A673 (cell line): Measurements from ENCODE around the gene ARHGAP8.

Experiments
- EZH2 ChIP-seq: fragments of 200-600 bp; sonication (generic); IDR thresholded peaks from 2 replicates; pipeline ENCODE4 v1.6.1; 2017; ENCODE audit warnings: borderline replicate concordance, low read depth, mild to moderate bottlenecking, mixed read lengths, antibody characterized with exemption, low read length; ENCODE audit not compliant: poor library complexity, severe bottlenecking
- TF ChIP-seq, protein P1 (sequence below): fragments of 300-800, 200-600 bp; sonication (generic); conservative IDR thresholded peaks from 2 replicates; pipeline ENCODE4 v1.5.1; 2017; ENCODE audit warnings: low read depth, mild to moderate bottlenecking, antibody characterized with exemption, low read length, moderate library complexity, mixed read lengths

DNA sequence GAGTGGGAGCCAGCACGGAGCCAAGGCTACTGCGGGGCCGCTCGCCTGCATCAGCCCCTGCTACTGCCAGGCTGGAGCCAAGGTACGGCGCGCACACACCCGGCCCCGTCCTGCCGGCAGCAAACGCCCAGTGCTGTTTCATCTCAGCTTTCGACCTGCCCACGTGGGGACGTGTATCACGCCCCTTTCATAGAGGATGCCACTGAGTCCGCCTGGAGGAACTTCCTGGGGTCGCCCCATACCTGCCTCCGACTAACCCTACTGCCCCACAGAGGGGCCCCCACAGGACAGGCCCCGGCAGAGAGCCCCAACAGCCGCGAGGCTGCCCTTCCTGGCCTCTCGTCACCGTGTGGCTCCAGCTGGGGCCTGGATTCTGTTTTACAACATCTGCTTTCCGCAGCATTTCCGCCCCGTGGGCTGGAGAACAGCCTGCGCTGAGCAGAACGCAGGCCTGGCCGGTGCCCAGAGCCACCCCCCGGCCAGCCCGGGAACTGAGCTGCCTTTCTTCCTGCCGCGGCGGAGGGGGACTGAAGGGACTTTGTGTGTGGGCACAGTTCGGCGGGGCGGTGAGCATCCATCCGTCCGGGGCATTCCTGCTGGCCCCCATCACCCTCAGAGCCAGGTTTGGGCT is 22.9 kb upstream of the ARHGAP8 start:
- TF ChIP-seq, protein P1, sequence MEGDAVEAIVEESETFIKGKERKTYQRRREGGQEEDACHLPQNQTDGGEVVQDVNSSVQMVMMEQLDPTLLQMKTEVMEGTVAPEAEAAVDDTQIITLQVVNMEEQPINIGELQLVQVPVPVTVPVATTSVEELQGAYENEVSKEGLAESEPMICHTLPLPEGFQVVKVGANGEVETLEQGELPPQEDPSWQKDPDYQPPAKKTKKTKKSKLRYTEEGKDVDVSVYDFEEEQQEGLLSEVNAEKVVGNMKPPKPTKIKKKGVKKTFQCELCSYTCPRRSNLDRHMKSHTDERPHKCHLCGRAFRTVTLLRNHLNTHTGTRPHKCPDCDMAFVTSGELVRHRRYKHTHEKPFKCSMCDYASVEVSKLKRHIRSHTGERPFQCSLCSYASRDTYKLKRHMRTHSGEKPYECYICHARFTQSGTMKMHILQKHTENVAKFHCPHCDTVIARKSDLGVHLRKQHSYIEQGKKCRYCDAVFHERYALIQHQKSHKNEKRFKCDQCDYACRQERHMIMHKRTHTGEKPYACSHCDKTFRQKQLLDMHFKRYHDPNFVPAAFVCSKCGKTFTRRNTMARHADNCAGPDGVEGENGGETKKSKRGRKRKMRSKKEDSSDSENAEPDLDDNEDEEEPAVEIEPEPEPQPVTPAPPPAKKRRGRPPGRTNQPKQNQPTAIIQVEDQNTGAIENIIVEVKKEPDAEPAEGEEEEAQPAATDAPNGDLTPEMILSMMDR: no peak
- TF ChIP-seq EZH2: no peak
